IPS DF 6.9 (cell line): ENCODE data around the gene PAK5.
A peak's percentile ranks its signal among the peaks of the same experiment; 100 is the strongest.

Experiments used
- DNase-seq: peaks from one replicate; pipeline ENCODE4 v3.0.0-alpha.2; 2013; ENCODE audit warnings: low read depth, low spot score
- H3K27ac ChIP-seq: one replicate; pipeline ENCODE4 v1.5.1; 2013; ENCODE audit warnings: low read length, control low read depth
- H3K27me3 ChIP-seq: 2 replicates; pipeline ENCODE4 v1.6.1; 2013; ENCODE audit warnings: mild to moderate bottlenecking, low read length; ENCODE audit not compliant: control insufficient read depth, insufficient read depth
- H3K36me3 ChIP-seq: 2 replicates; pipeline ENCODE4 v1.6.1; 2013; ENCODE audit warnings: low read length; ENCODE audit not compliant: control insufficient read depth, insufficient read depth
- H3K4me1 ChIP-seq: 2 replicates; pipeline ENCODE4 v1.6.1; 2013; ENCODE audit warnings: low read length; ENCODE audit not compliant: control insufficient read depth, insufficient read depth
- H3K4me3 ChIP-seq: 2 replicates; pipeline ENCODE4 v1.5.1; 2013; ENCODE audit warnings: mild to moderate bottlenecking, low read length
- H3K9me3 ChIP-seq: 2 replicates; pipeline ENCODE4 v1.6.1; 2013; ENCODE audit warnings: low read length, inconsistent platforms; ENCODE audit not compliant: control insufficient read depth, insufficient read depth
- WGBS: extraction: QIAGEN DNeasy Blood & Tissue Kit; methylation state at CpG from one replicate; pipeline ENCODE4 v1.1.7; 2013; ENCODE audit warnings: mixed read lengths, missing lambda C conversion rate; ENCODE audit not compliant: insufficient read length, insufficient coverage; 5-methylcytosine and 5-hydroxymethylcytosine counted together

The PAK5 gene

DNA sequence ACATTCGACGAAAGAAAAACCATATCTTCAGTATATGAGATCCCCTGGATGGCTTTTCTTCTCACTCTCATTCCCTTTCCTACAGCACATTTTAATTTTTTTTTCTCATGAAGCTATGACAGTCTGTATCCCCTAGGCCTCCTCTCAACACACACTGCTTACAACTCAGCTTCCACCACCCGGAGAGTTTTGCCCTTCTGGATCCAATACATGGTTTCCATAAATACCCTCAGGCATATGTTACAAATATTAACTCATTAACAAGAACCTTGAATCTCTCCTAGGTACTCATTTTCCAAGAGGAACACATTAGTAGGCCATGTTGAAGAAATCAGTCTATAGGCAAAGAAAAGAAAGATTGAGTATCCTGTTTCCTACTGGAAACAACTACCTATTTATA, 44.0 kb downstream of the PAK5 start:
- DNase-seq, result no peak

DNA sequence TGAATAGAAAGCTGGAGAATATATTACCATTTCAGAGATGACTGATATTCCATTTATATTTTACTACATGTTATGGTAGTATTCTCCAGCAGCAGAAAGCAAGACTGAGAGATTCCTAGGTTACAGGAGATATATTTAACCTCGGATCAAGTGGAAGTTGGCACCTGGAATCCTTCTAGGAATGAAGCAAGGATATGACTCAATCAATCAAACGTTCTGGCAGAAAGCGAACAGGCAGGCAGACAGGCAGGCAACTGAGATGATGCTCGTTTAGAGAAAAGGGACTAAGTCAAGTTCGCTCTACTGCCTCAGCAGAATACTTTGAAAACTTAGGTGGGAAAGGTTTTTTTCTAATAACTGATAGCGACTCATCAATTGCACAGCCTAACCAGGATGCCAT, 46.2 kb downstream of the PAK5 start:
- DNase-seq, result no peak
- WGBS, result no CpG with 5 or more reads among the region's 6 CpGs
- H3K27ac ChIP-seq, result no peak overlapping the region
- H3K9me3 ChIP-seq, result no peaks in the 10 kb centered on the region
- no peaks in the 10 kb centered on the region for H3K36me3 ChIP-seq
- H3K4me3 ChIP-seq, result no peak overlapping the region
- no peaks in the 10 kb centered on the region for H3K27me3 ChIP-seq
- H3K4me1 ChIP-seq, result no peaks in the 10 kb centered on the region

More for the DNA sequence above, 44.0 kb downstream of the PAK5 start:
- Histone ChIP-seq H3K4me1 (no peaks in the 10 kb centered on the region), H3K27me3 (no peaks in the 10 kb centered on the region), H3K4me3 (no peak overlapping the region), H3K27ac (no peak overlapping the region), H3K36me3 (no peaks in the 10 kb centered on the region), H3K9me3 (no peaks in the 10 kb centered on the region)
- no CpG with 5 or more reads among the region's 3 CpGs for WGBS

DNA sequence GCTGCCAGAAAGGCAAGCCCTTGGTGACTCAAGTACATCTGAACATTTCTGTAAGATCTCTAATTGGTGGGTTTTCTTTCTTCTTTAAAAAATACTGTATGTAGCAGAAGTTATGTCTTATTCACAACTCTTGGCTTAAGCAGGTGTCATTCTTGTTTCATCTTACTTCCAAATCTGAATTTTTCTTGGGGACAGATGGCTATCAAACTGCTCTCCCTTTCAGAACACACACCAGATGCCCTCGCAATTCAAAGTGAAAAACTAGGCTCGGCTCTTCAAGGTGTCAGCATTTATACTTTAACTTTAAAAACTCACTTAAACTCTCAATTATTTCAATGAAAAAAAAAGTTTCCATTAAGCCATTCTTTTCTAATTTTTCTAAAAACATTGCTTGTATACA, 49.7 kb downstream of the PAK5 start:
- Histone ChIP-seq H3K4me1 (no peaks in the 10 kb centered on the region), H3K27ac (no peak overlapping the region), H3K9me3 (no peaks in the 10 kb centered on the region), H3K27me3 (no peaks in the 10 kb centered on the region), H3K36me3 (no peaks in the 10 kb centered on the region), H3K4me3 (no peak overlapping the region)
- no CpG with 5 or more reads among the region's 2 CpGs for WGBS
- no peak for DNase-seq

DNA sequence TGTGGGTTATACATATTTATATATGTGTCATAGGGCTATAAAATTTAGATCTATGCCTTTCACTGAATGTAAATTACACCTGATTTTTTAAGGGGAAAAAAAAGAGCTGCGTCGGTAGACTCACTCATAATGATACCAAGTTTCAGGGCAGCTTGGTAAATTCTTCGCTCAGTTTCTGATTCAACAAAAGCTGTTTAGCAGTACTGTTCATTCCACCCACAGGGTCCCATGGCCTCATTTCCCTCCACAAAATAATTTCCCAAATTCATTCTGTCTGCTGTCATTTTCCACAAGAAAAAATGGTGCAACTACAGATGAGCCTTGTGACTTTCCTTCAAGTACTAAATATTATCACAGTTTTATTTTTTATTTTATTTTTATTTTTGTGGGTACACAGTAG, 63.7 kb downstream of the PAK5 start:
- H3K27me3 ChIP-seq, result no peaks in the 10 kb centered on the region
- H3K27ac ChIP-seq, result no peak overlapping the region
- WGBS, result no CpG with 5 or more reads among the region's 3 CpGs
- H3K9me3 ChIP-seq, result no peaks in the 10 kb centered on the region
- DNase-seq, result no peak
- no peaks in the 10 kb centered on the region for H3K36me3 ChIP-seq
- no peaks in the 10 kb centered on the region for H3K4me1 ChIP-seq
- no peak overlapping the region for H3K4me3 ChIP-seq

DNA sequence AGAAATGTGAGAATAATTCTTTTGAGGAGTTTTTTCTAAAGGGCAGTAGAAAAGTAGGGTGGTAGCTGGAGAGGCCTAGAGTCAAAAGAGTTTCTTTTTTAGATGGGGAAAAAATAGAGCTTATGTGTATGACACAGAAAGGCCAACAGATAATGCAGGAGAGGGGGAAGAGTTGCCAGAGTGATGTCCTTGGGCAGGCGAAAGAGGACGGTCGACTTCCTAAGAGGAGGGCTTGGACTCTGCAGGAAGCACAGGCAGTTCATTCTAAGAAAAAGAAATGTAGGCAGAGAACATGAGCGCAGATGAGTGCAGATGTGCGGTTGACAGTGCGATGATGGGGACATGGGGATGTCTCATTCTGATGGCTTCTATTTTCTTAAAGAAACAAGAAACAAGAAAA, 68.9 kb downstream of the PAK5 start:
- Histone ChIP-seq H3K27ac (no peak overlapping the region), H3K4me3 (no peak overlapping the region), H3K9me3 (no peaks in the 10 kb centered on the region), H3K36me3 (no peaks in the 10 kb centered on the region), H3K4me1 (no peaks in the 10 kb centered on the region), H3K27me3 (no peaks in the 10 kb centered on the region)
- WGBS, result no CpG with 5 or more reads among the region's 6 CpGs
- no peak for DNase-seq

DNA sequence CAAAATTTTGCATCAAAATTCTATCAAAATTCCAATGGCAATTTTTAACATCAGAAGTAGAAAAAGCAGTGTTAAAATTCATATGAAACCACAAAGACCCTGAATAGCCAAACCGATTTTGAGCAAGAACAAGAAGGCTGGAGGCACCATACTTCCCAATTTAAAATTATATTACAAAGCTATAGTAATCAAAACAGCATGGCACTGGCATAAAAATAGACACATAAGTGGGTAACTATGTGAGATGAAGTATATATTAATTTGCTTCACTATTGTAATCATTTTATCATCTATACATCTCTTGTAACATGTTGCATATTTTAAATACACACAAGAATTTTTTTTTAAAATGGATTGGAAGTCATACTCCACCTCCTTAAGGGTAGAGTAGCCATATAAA, 77.4 kb downstream of the PAK5 start:
- Histone ChIP-seq H3K4me3 (no peak overlapping the region), H3K36me3 (no peaks in the 10 kb centered on the region), H3K9me3 (no peaks in the 10 kb centered on the region), H3K27me3 (no peaks in the 10 kb centered on the region), H3K27ac (no peak overlapping the region), H3K4me1 (peaks cover 6% of the 10 kb centered on the region; the same call in 1 of the 2 replicates)
- no CpG with 5 or more reads among the region's 1 CpG for WGBS
- no peak for DNase-seq

DNA sequence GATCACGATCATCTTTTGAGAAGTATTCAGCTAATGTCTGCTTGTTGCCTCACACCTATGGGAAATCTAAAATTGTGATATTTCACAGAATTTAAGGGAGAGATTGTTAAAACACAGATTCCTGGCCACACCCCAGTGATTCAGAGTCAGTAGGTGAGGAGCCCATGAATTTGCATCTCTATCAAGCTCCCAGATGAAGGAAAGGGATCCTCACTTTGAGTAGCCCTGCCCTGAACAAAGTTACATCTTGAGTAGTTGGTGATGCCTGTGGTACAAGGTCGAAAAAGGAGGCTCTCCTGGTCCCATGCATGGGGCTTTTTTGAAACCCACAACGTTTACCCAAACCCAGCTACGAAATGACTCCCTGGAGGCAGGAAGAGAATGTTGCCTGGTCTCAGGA, 79.5 kb downstream of the PAK5 start:
- no peak overlapping the region for H3K27ac ChIP-seq
- H3K36me3 ChIP-seq, result no peaks in the 10 kb centered on the region
- H3K4me3 ChIP-seq, result no peak overlapping the region
- H3K9me3 ChIP-seq, result no peaks in the 10 kb centered on the region
- WGBS, result no CpG with 5 or more reads among the region's 4 CpGs
- peak; percentile 2 for DNase-seq
- H3K4me1 ChIP-seq, result peaks cover 7% of the 10 kb centered on the region; the same call in 1 of the 2 replicates
- no peaks in the 10 kb centered on the region for H3K27me3 ChIP-seq

DNA sequence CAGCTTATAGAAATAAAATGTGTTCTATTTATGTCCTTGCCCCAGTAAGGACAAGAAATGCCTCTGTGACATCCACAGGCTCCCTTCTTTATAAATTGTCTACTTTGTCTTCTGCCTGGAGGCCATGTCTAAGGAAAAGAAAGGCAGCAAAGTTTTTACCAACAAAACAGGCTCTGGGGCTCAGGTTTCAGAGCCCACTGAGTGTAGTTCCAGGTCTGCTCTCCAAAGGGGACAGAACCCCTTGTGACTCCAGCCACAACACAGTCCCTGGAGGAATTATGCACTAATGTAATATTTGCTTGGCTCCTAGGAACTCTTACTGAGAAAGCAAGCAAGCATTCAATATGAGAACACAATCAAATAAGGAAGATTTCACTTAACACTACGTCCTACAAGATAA, 80.1 kb downstream of the PAK5 start:
- no peak for DNase-seq
- Histone ChIP-seq H3K27ac (no peak overlapping the region), H3K4me3 (no peak overlapping the region), H3K4me1 (peaks cover 7% of the 10 kb centered on the region; the same call in 1 of the 2 replicates), H3K36me3 (no peaks in the 10 kb centered on the region), H3K27me3 (no peaks in the 10 kb centered on the region), H3K9me3 (no peaks in the 10 kb centered on the region)
- WGBS, result no CpG with 5 or more reads among the region's 1 CpG

DNA sequence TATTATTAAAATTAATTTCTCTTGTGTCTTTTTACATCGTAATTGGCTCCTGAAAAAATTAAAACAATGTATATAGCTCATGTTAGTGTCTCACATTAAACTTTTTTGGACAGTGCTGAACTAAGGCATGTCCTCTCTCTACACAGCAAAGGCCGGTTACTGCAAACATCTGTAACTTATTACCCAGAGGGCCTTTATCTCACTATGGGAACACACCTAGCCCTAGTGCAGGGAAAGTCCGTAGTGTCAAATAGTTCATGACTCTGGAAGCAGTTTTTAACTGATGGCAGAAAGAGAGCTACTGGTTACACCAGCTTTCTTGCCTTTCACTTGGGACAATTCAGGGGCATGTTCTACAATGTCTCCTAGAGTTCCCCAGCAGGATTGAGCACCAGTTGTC, 82.2 kb downstream of the PAK5 start:
- no CpG with 5 or more reads among the region's 3 CpGs for WGBS
- Histone ChIP-seq H3K4me3 (no peak overlapping the region), H3K4me1 (peaks cover 7% of the 10 kb centered on the region; the same call in 1 of the 2 replicates), H3K9me3 (no peaks in the 10 kb centered on the region), H3K27me3 (no peaks in the 10 kb centered on the region), H3K36me3 (no peaks in the 10 kb centered on the region), H3K27ac (no peak overlapping the region)
- DNase-seq, result no peak

DNA sequence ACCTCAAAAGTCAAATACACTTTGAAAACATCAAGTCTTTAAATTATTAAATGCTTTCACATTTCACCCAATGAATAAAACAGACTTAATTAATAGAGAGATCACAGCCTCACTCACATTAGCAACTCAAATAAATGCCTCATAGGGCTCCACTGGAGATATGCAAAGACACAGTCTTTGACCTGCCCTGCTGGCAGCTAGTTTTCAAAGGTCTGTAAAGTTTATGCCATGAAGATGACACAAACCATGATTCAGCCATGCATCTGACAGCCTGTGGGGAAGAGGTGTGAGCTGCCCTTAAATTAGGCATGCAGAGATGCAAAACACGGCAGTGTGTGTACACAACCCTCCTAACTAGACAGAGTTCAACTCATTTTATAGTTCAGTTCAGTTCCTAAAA, 83.6 kb downstream of the PAK5 start:
- no peaks in the 10 kb centered on the region for H3K36me3 ChIP-seq
- H3K9me3 ChIP-seq, result no peaks in the 10 kb centered on the region
- no peak overlapping the region for H3K27ac ChIP-seq
- H3K4me1 ChIP-seq, result peaks cover 7% of the 10 kb centered on the region; the same call in 1 of the 2 replicates
- no peak overlapping the region for H3K4me3 ChIP-seq
- DNase-seq, result no peak
- H3K27me3 ChIP-seq, result no peaks in the 10 kb centered on the region
- no CpG with 5 or more reads among the region's 1 CpG for WGBS

DNA sequence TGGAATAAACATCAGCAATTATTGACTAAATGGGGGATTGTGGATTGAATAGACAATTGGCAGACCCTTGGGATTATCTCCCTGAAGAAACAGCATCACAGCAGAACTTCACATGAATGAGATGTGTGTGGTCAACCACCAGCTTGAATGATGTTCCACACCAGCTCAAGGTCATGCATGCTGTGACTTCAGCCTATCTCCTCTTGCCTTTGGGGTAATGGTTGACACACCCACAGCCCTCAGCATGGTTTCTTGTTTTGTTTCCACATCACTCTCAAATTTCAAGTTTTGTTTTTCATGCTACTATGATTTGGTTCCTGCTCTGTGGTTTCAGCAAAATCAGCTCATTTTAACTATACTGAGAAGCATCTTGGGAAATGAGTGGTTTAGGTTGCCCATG, 94.3 kb downstream of the PAK5 start:
- Histone ChIP-seq H3K9me3 (no peaks in the 10 kb centered on the region; the same call in 1 of the 2 replicates), H3K27ac (no peak overlapping the region), H3K27me3 (no peaks in the 10 kb centered on the region), H3K36me3 (no peaks in the 10 kb centered on the region), H3K4me1 (no peaks in the 10 kb centered on the region), H3K4me3 (no peak overlapping the region)
- no peak for DNase-seq
